Left ventricle myocardium inferior (tissue), 1 donor: ENCODE results near the gene C20orf144. TPM values are rescaled to one million over a fixed set of nuclear protein-coding genes. Genes with fewer than 3 reads are reported as not detected.
"Not testable (repeated sequence)": the region's sequence is repeated elsewhere in the genome, so short reads cannot be mapped to it uniquely, and the experiment has no call there.

Source experiments
- DNase-seq: peaks from one replicate; pipeline ENCODE4 v3.0.0-alpha.2; 2020
- H3K27ac ChIP-seq: fragments of 200-600 bp; replicated peaks from 2 replicates; pipeline ENCODE4 v1.8.0; 2021
- H3K27me3 ChIP-seq: fragments of 200-600 bp; 2 replicates; pipeline ENCODE4 v1.8.0; 2021; ENCODE audit warnings: low read depth
- H3K36me3 ChIP-seq: fragments of 200-600 bp; 2 replicates; pipeline ENCODE4 v1.8.0; 2021
- H3K4me1 ChIP-seq: fragments of 200-600 bp; 2 replicates; pipeline ENCODE4 v1.8.0; 2021
- H3K4me3 ChIP-seq: fragments of 200-600 bp; 2 replicates; pipeline ENCODE4 v1.8.0; 2021; ENCODE audit warnings: mild to moderate bottlenecking, moderate library complexity
- H3K9me3 ChIP-seq: fragments of 200-600 bp; replicated peaks from 2 replicates; pipeline ENCODE4 v1.8.0; 2021
- CTCF ChIP-seq: fragments of 200-600 bp; IDR thresholded peaks from 2 replicates; pipeline ENCODE4 v1.8.0; 2021; ENCODE audit warnings: antibody characterized with exemption, mild to moderate bottlenecking, borderline replicate concordance
- intact Hi-C: fragments of 100-400 bp; cut with micrococcal nuclease; formaldehyde crosslinking; loops from one replicate; pipeline ENCODE4 v1.11.0; 2022
- total RNA-seq: library from RNA; stranded (reverse); fragmentation: NEBNext Ultra II Directional; extraction: Animal tissue kit (Norgen Biotek cat#: 25700); gene quantifications from one replicate; pipeline ENCODE4 v1.2.1, GENCODE V29; 2021
- donor health status: DM: no; HTN: yes; CAD: no; lungs with severe emphysema.

Gene C20orf144
- total RNA-seq, 1 donor from 2014 or later = not detected

- Histone ChIP-seq H3K27me3 (no peaks in the 10 kb centered on the region), H3K9me3 (no peaks in the 10 kb centered on the region), H3K4me1 (peaks cover 11% of the 10 kb centered on the region), H3K36me3 (no peaks in the 10 kb centered on the region), H3K27ac (peak overlapping the region; percentile 55), H3K4me3 (no peak overlapping the region)
- no peak for TF ChIP-seq CTCF
- intact Hi-C loops = no loop called here
- DNase-seq = peak; percentile 53
Measured at GRCh38 chr20:33693741-33694638, 31.9 kb downstream of the C20orf144 start.

- DNase-seq = no peak
- Histone ChIP-seq H3K9me3 (no peaks in the 10 kb centered on the region), H3K27ac (peak overlapping the region; percentile 55), H3K4me3 (no peak overlapping the region), H3K27me3 (no peaks in the 10 kb centered on the region), H3K36me3 (no peaks in the 10 kb centered on the region), H3K4me1 (peaks cover 7% of the 10 kb centered on the region)
- TF ChIP-seq CTCF = no peak
- intact Hi-C loops = no loop called here
Measured at GRCh38 chr20:33694639-33695012, 32.5 kb downstream of the C20orf144 start.

GRCh38 chr20:33696448-33696847 lies 34.3 kb downstream of the C20orf144 start:
- no peak for DNase-seq
- Histone ChIP-seq H3K36me3 (no peaks in the 10 kb centered on the region), H3K9me3 (no peaks in the 10 kb centered on the region), H3K4me3 (no peak overlapping the region), H3K27me3 (no peaks in the 10 kb centered on the region), H3K27ac (no peak overlapping the region), H3K4me1 (peaks cover 7% of the 10 kb centered on the region)
- intact Hi-C loops = no loop called here
- no peak for TF ChIP-seq CTCF

- H3K4me1 ChIP-seq = peaks cover 7% of the 10 kb centered on the region
- TF ChIP-seq CTCF = no peak
- no peak overlapping the region for H3K4me3 ChIP-seq
- intact Hi-C loops = no loop called here
- H3K27ac ChIP-seq = peak overlapping the region; percentile 12
- no peaks in the 10 kb centered on the region for H3K9me3 ChIP-seq
- H3K36me3 ChIP-seq = no peaks in the 10 kb centered on the region
- DNase-seq = no peak
- no peaks in the 10 kb centered on the region for H3K27me3 ChIP-seq
Measured at GRCh38 chr20:33697129-33697528, 35.0 kb downstream of the C20orf144 start.

- H3K36me3 ChIP-seq, H3K27ac ChIP-seq, intact Hi-C loops, H3K4me3 ChIP-seq, DNase-seq, H3K27me3 ChIP-seq, H3K9me3 ChIP-seq: not testable (repeated sequence)
- H3K4me1 ChIP-seq = peaks cover 15% of the 10 kb centered on the region
Measured at GRCh38 chr20:33698966-33699365, 36.8 kb downstream of the C20orf144 start.

- DNase-seq, H3K4me3 ChIP-seq, H3K27me3 ChIP-seq, intact Hi-C loops, H3K9me3 ChIP-seq, H3K27ac ChIP-seq, H3K36me3 ChIP-seq: not testable (repeated sequence)
- peaks cover 11% of the 10 kb centered on the region for H3K4me1 ChIP-seq
Measured at GRCh38 chr20:33700696-33701441, 38.7 kb downstream of the C20orf144 start.
